Type B pancreatic cell (in vitro differentiated cells): Measurements from ENCODE around the gene GALNT1. TPM values are rescaled to one million over a fixed set of nuclear protein-coding genes. Genes with fewer than 3 reads are reported as not detected.

ENCODE experiments used
- DNase-seq: peaks from one replicate; pipeline ENCODE4 v3.0.0; 2021; ENCODE audit warnings: mixed read lengths; ENCODE audit not compliant: unreplicated experiment; ENCODE audit errors: extremely low spot score
- H3K27ac Mint-ChIP-seq: 2 replicates; pipeline ENCODE4 v1.8.0; 2021; ENCODE audit warnings: mild to moderate bottlenecking, mixed read lengths
- H3K27me3 Mint-ChIP-seq: 2 replicates; pipeline ENCODE4 v1.8.0; 2021; ENCODE audit warnings: mixed read lengths
- H3K36me3 Mint-ChIP-seq: 2 replicates; pipeline ENCODE4 v1.8.0; 2021; ENCODE audit warnings: mixed read lengths
- H3K4me1 Mint-ChIP-seq: one replicate; pipeline ENCODE4 v1.8.0; 2021; ENCODE audit warnings: mixed read lengths; ENCODE audit not compliant: unreplicated experiment
- H3K4me3 Mint-ChIP-seq: 2 replicates; pipeline ENCODE4 v1.8.0; 2021; ENCODE audit warnings: mild to moderate bottlenecking, mixed read lengths
- H3K9me3 Mint-ChIP-seq: 2 replicates; pipeline ENCODE4 v1.8.0; 2021; ENCODE audit warnings: mixed read lengths
- CTCF ChIP-seq: fragments of 200-600 bp; sonication (generic); conservative IDR thresholded peaks from 2 replicates; pipeline ENCODE4 v1.5.0; 2021; ENCODE audit warnings: antibody characterized with exemption, mild to moderate bottlenecking
- total RNA-seq: library from RNA; stranded (reverse); gene quantifications from 2 replicates; pipeline ENCODE4 v1.2.1, GENCODE V29; 2021; ENCODE audit warnings: low replicate concordance

The GALNT1 gene
- total RNA-seq, 1 donor from 2014 or later, result 92.1 TPM

- Mint-ChIP-seq H3K36me3 (peaks cover 26% of the 10 kb centered on the region), H3K27me3 (no peaks in the 10 kb centered on the region), H3K9me3 (peaks cover 15% of the 10 kb centered on the region), H3K4me3 (no peak overlapping the region), H3K27ac (no peak overlapping the region), H3K4me1 (no peaks in the 10 kb centered on the region)
- no peak for TF ChIP-seq CTCF
- no peak for DNase-seq
These were observed 59.9 kb downstream of the GALNT1 start for GRCh38 chr18:35641467-35641866.

GRCh38 chr18:35641916-35642315, 60.4 kb downstream of the GALNT1 start:
- H3K36me3 Mint-ChIP-seq, result peaks cover 27% of the 10 kb centered on the region
- no peaks in the 10 kb centered on the region for H3K4me1 Mint-ChIP-seq
- TF ChIP-seq CTCF, result no peak
- H3K9me3 Mint-ChIP-seq, result peaks cover 13% of the 10 kb centered on the region
- no peaks in the 10 kb centered on the region for H3K27me3 Mint-ChIP-seq
- no peak overlapping the region for H3K27ac Mint-ChIP-seq
- no peak overlapping the region for H3K4me3 Mint-ChIP-seq
- DNase-seq, result no peak

DNA sequence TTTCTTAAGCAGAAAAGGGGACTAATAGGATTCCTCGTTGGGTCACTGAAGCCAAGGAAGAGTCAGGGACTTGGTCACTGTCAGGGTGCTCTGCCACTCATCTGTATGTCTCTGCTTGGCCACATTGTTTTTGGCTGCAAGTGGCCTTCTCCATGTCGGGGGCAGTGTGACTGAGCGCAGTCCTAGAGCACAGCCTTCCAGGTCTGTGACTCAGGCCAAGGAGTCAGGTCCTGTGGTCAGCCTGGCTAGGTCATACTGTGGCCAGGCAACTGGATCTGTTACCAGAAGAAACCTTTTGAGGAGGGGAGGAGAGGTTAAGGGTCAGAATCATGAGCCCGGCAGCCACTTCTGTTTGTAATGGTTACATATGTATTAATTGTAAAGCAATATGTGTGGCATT, 61.3 kb downstream of the GALNT1 start:
- Mint-ChIP-seq H3K4me1 (no peaks in the 10 kb centered on the region), H3K9me3 (peaks cover 7% of the 10 kb centered on the region), H3K4me3 (no peak overlapping the region), H3K36me3 (peaks cover 25% of the 10 kb centered on the region), H3K27me3 (no peaks in the 10 kb centered on the region), H3K27ac (no peak overlapping the region)
- no peak for DNase-seq
- no peak for TF ChIP-seq CTCF

DNA sequence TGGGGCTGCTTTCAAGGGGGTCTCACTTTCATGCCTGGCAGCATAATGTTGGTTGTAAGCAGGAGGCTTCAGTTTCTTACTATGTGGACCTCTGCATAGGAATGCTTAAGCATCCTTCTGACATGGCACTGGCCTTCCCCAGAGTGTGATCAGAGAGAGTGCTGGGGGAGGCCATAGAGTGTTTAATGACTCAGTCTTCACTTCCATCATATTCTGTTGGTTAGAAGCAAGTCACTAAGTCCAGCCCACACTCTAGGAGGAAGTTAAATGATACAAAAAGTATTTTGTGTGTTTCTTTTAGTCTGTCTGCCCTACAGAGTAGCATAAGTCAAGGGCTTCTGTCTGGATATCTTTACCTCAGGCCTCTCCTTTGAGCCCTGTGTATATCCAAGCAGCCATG, 64.9 kb downstream of the GALNT1 start:
- no peak for DNase-seq
- no peak overlapping the region for H3K27ac Mint-ChIP-seq

GRCh38 chr18:35653392-35654135, 72.0 kb downstream of the GALNT1 start:
- H3K4me1 Mint-ChIP-seq, result no peaks in the 10 kb centered on the region
- H3K27ac Mint-ChIP-seq, result no peak overlapping the region
- no peak for DNase-seq
- H3K9me3 Mint-ChIP-seq, result peaks cover 6% of the 10 kb centered on the region
- H3K27me3 Mint-ChIP-seq, result no peaks in the 10 kb centered on the region
- no peak overlapping the region for H3K4me3 Mint-ChIP-seq
- no peak for TF ChIP-seq CTCF
- peaks cover 3% of the 10 kb centered on the region for H3K36me3 Mint-ChIP-seq

More for the DNA sequence above, 64.9 kb downstream of the GALNT1 start:
- Mint-ChIP-seq H3K9me3 (peaks cover 6% of the 10 kb centered on the region), H3K27me3 (no peaks in the 10 kb centered on the region), H3K4me1 (no peaks in the 10 kb centered on the region), H3K4me3 (no peak overlapping the region), H3K36me3 (peaks cover 14% of the 10 kb centered on the region)
- TF ChIP-seq CTCF, result no peak
